Measurements from ENCODE around the gene GANAB. TPM values are rescaled to one million over a fixed set of nuclear protein-coding genes. Genes with fewer than 3 reads are reported as not detected.

Gene GANAB
- total RNA-seq, 1 donor from 2014 or later = 323 TPM

- peaks cover 14% of the 10 kb centered on the region for H3K36me3 ChIP-seq (ENCODE audit: insufficient read depth, low read length)
- no peaks in the 10 kb centered on the region for H4K20me1 ChIP-seq (ENCODE audit: insufficient read depth, low read length)
- peak within 1 kb of the TSS; percentile 19 for H3K27ac ChIP-seq (ENCODE audit: low read depth, low read length)
- Mint-ChIP-seq H3K27ac (ENCODE audit: unreplicated experiment) (peak within 1 kb of the TSS; percentile 69), H3K27me3 (ENCODE audit: low read depth, unreplicated experiment) (no peaks in the 10 kb centered on the region), H3K4me3 (ENCODE audit: unreplicated experiment) (peak within 1 kb of the TSS; percentile 17), H3K9me3 (ENCODE audit: unreplicated experiment) (no peaks in the 10 kb centered on the region), H3K36me3 (ENCODE audit: low read depth, unreplicated experiment) (peaks cover 6% of the 10 kb centered on the region), H3K4me1 (ENCODE audit: low read depth, unreplicated experiment) (peaks cover 13% of the 10 kb centered on the region)
- peaks cover 3% of the 10 kb centered on the region for H3K27me3 ChIP-seq (ENCODE audit: insufficient read depth, low read length)
- DNase-seq (ENCODE audit: low read depth) = peak; percentile 88
- peak; percentile 32 for FAIRE-seq
- H3K4me3 ChIP-seq (ENCODE audit: insufficient read depth, low read depth, low read length) = no peak within 1 kb of the TSS
- H3K4me1 ChIP-seq (ENCODE audit: insufficient read depth, low read length) = peaks cover 13% of the 10 kb centered on the region
- H3K9me3 ChIP-seq (ENCODE audit: insufficient read depth, low read depth, low read length) = no peaks in the 10 kb centered on the region
- H2AFZ ChIP-seq (ENCODE audit: low read depth, low read length) = peak within 1 kb of the TSS; percentile 73
- H3K79me2 ChIP-seq (ENCODE audit: insufficient read depth, low read length) = no peaks in the 10 kb centered on the region
- H3K4me2 ChIP-seq (ENCODE audit: low read length) = peak within 1 kb of the TSS; percentile 73
- TF ChIP-seq CTCF (IDR thresholded peaks at IDR 0.05; ENCODE audit: insufficient read depth, low read depth, low read length) = no peak
- H3K9ac ChIP-seq (ENCODE audit: low read length) = peak within 1 kb of the TSS; percentile 14
Measured at GRCh38 chr11:62689421-62690183, 43.2 kb upstream of the GANAB start, which contains the start of gene LRRN4CL. Gene LRRN4CL (minus strand): TSS chr11:62689530. CDS start chr11:62688508, 1,022 bp downstream.

GRCh38 chr11:62688491-62688890 is 42.1 kb upstream of the GANAB start:
- H3K4me1 ChIP-seq (ENCODE audit: insufficient read depth, low read length) = peaks cover 13% of the 10 kb centered on the region
- Mint-ChIP-seq H3K36me3 (ENCODE audit: low read depth, unreplicated experiment) (peaks cover 6% of the 10 kb centered on the region), H3K4me1 (ENCODE audit: low read depth, unreplicated experiment) (peaks cover 13% of the 10 kb centered on the region), H3K27me3 (ENCODE audit: low read depth, unreplicated experiment) (no peaks in the 10 kb centered on the region), H3K9me3 (ENCODE audit: unreplicated experiment) (no peaks in the 10 kb centered on the region), H3K27ac (ENCODE audit: unreplicated experiment) (no peak overlapping the region), H3K4me3 (ENCODE audit: unreplicated experiment) (no peak overlapping the region)
- no peaks in the 10 kb centered on the region for H3K9me3 ChIP-seq (ENCODE audit: insufficient read depth, low read depth, low read length)
- H2AFZ ChIP-seq (ENCODE audit: low read depth, low read length) = peak overlapping the region; percentile 73
- no peaks in the 10 kb centered on the region for H4K20me1 ChIP-seq (ENCODE audit: insufficient read depth, low read length)
- peaks cover 3% of the 10 kb centered on the region for H3K27me3 ChIP-seq (ENCODE audit: insufficient read depth, low read length)
- H3K4me3 ChIP-seq (ENCODE audit: insufficient read depth, low read depth, low read length) = no peak overlapping the region
- no peaks in the 10 kb centered on the region for H3K79me2 ChIP-seq (ENCODE audit: insufficient read depth, low read length)
- peaks cover 14% of the 10 kb centered on the region for H3K36me3 ChIP-seq (ENCODE audit: insufficient read depth, low read length)
- DNase-seq (ENCODE audit: low read depth) (no peak), FAIRE-seq (no peak)
- H3K9ac ChIP-seq (ENCODE audit: low read length) = no peak overlapping the region
- H3K27ac ChIP-seq (ENCODE audit: low read depth, low read length) = no peak overlapping the region
- peak overlapping the region; percentile 73 for H3K4me2 ChIP-seq (ENCODE audit: low read length)
- TF ChIP-seq EZH2 (IDR thresholded peaks at IDR 0.05; ENCODE audit: insufficient read depth, low read length) (peak; percentile 1), CTCF (IDR thresholded peaks at IDR 0.05; ENCODE audit: insufficient read depth, low read depth, low read length) (no peak)
